ENCODE measurements around the gene KRTAP15-1. TPM values are rescaled to one million over a fixed set of nuclear protein-coding genes. Genes with fewer than 3 reads are reported as not detected.

KRTAP15-1 gene
- total RNA-seq, 1 donor from 2014 or later: not detected

- TF ChIP-seq CTCF (IDR thresholded peaks at IDR 0.05; ENCODE audit: unreplicated experiment): no peak
- Mint-ChIP-seq H3K27ac (ENCODE audit: unreplicated experiment) (no peak overlapping the region), H3K9me3 (ENCODE audit: unreplicated experiment) (no peaks in the 10 kb centered on the region), H3K27me3 (ENCODE audit: unreplicated experiment) (no peaks in the 10 kb centered on the region), H3K4me3 (ENCODE audit: unreplicated experiment) (no peak overlapping the region), H3K36me3 (ENCODE audit: low read depth, unreplicated experiment) (no peaks in the 10 kb centered on the region), H3K4me1 (ENCODE audit: unreplicated experiment) (peaks cover 33% of the 10 kb centered on the region)
- DNase-seq (ENCODE audit: low spot score): no peak
Measured at GRCh38 chr21:30443226-30443625, 3.2 kb downstream of the KRTAP15-1 start.

- H3K27ac Mint-ChIP-seq (ENCODE audit: unreplicated experiment): no peak overlapping the region
- H3K4me3 Mint-ChIP-seq (ENCODE audit: unreplicated experiment): no peak overlapping the region
- peak; percentile 40 for DNase-seq (ENCODE audit: low spot score)
- no peaks in the 10 kb centered on the region for H3K9me3 Mint-ChIP-seq (ENCODE audit: unreplicated experiment)
- no peaks in the 10 kb centered on the region for H3K36me3 Mint-ChIP-seq (ENCODE audit: low read depth, unreplicated experiment)
- H3K4me1 Mint-ChIP-seq (ENCODE audit: unreplicated experiment): peaks cover 33% of the 10 kb centered on the region
- no peaks in the 10 kb centered on the region for H3K27me3 Mint-ChIP-seq (ENCODE audit: unreplicated experiment)
- TF ChIP-seq CTCF (IDR thresholded peaks at IDR 0.05; ENCODE audit: unreplicated experiment): no peak
Measured at GRCh38 chr21:30444204-30444603, 4.1 kb downstream of the KRTAP15-1 start.

- Mint-ChIP-seq H3K36me3 (ENCODE audit: low read depth, unreplicated experiment) (no peaks in the 10 kb centered on the region), H3K27ac (ENCODE audit: unreplicated experiment) (no peak overlapping the region), H3K4me1 (ENCODE audit: unreplicated experiment) (peaks cover 27% of the 10 kb centered on the region), H3K4me3 (ENCODE audit: unreplicated experiment) (no peak overlapping the region), H3K27me3 (ENCODE audit: unreplicated experiment) (no peaks in the 10 kb centered on the region), H3K9me3 (ENCODE audit: unreplicated experiment) (no peaks in the 10 kb centered on the region)
- no peak for DNase-seq (ENCODE audit: low spot score)
- TF ChIP-seq CTCF (IDR thresholded peaks at IDR 0.05; ENCODE audit: unreplicated experiment): no peak
Measured at GRCh38 chr21:30447056-30447455, 7.0 kb downstream of the KRTAP15-1 start.

- Mint-ChIP-seq H3K27me3 (ENCODE audit: unreplicated experiment) (no peaks in the 10 kb centered on the region), H3K4me3 (ENCODE audit: unreplicated experiment) (no peak overlapping the region), H3K36me3 (ENCODE audit: low read depth, unreplicated experiment) (no peaks in the 10 kb centered on the region), H3K9me3 (ENCODE audit: unreplicated experiment) (no peaks in the 10 kb centered on the region), H3K4me1 (ENCODE audit: unreplicated experiment) (peaks cover 18% of the 10 kb centered on the region), H3K27ac (ENCODE audit: unreplicated experiment) (no peak overlapping the region)
- no peak for TF ChIP-seq CTCF (IDR thresholded peaks at IDR 0.05; ENCODE audit: unreplicated experiment)
- DNase-seq (ENCODE audit: low spot score): no peak
Measured at GRCh38 chr21:30448514-30448913, 8.4 kb downstream of the KRTAP15-1 start.

- Mint-ChIP-seq H3K4me3 (ENCODE audit: unreplicated experiment) (no peak overlapping the region), H3K9me3 (ENCODE audit: unreplicated experiment) (no peaks in the 10 kb centered on the region), H3K27me3 (ENCODE audit: unreplicated experiment) (no peaks in the 10 kb centered on the region), H3K36me3 (ENCODE audit: low read depth, unreplicated experiment) (no peaks in the 10 kb centered on the region), H3K4me1 (ENCODE audit: unreplicated experiment) (no peaks in the 10 kb centered on the region), H3K27ac (ENCODE audit: unreplicated experiment) (no peak overlapping the region)
- no peak for DNase-seq (ENCODE audit: low spot score)
- TF ChIP-seq CTCF (IDR thresholded peaks at IDR 0.05; ENCODE audit: unreplicated experiment): peak; percentile 79
Measured at GRCh38 chr21:30463713-30464112, 23.6 kb downstream of the KRTAP15-1 start.

Data from endothelial cell (in vitro differentiated cells).